Epithelial cell of proximal tubule (primary cell): Measurements from ENCODE around the gene TOMM22. TPM values are rescaled to one million over a fixed set of nuclear protein-coding genes. Genes with fewer than 3 reads are reported as not detected.
A peak's percentile ranks its signal among the peaks of the same experiment; 100 is the strongest.

Experiments
- DNase-seq: peaks from one replicate; pipeline ENCODE4 v3.0.0-alpha.2; 2011; ENCODE audit warnings: low read depth
- H3K4me3 ChIP-seq: 2 replicates; pipeline ENCODE4 v1.5.1; 2011; ENCODE audit warnings: low read depth, mild to moderate bottlenecking, low read length
- total RNA-seq: library from RNA; depleted of rRNA; stranded (reverse); fragments of >200 nt; gene quantifications from 2 replicates; pipeline ENCODE4 v1.2.3, GENCODE V29; 2015
- TF ChIP-seq, protein P1 (sequence below): conservative IDR thresholded peaks from 2 replicates; pipeline ENCODE4 v1.5.1; 2012; ENCODE audit warnings: low read depth, mild to moderate bottlenecking, low read length

The TOMM22 gene
- total RNA-seq, 1 donor from 2014 or later = 67.6 TPM

DNA sequence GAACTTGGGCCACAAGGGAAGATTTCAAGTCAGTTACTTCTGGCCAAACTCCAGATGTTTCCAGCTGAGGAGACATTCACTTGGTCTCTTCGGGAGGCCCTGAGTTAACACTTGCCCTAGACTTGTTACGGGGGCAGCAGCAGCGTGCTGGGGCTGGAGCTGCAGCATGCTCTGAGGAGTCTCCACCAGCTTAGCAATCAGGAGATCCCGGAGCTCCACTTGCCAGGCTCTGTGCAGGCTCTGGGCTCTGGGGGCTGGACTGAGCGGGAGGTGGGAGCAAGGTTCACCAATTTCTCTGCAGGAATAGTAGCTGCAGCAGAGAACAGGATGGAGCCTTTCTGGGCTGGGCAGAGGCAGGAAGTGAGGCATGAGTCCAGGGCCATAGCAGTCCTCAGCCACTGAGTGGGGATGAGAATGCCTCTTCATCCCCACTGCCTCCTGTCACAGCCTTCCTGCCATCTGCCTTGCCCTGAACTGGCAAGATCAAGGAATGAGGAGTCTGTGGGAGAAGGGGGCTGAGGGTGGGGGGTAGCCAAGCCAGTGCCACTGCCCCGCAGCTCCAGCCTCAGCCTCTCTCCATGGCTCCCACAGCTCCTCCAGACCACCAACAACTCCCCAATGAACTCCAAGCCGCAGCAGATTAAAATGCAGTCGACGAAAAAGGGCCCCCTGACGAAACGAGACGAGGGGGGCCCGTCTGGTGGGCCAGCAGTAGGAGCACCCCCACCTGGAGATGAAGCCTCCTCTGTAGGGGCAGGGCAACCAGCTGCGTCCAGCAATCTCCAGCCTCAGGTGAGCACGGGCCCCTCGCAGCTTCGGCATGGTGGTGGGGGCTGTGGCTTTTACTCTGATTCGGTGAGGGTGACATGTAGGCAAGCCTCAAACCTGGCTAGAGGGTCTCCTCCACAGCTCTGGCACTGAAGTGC lies 47.4 kb downstream of the TOMM22 start:
- TF ChIP-seq, protein P1, sequence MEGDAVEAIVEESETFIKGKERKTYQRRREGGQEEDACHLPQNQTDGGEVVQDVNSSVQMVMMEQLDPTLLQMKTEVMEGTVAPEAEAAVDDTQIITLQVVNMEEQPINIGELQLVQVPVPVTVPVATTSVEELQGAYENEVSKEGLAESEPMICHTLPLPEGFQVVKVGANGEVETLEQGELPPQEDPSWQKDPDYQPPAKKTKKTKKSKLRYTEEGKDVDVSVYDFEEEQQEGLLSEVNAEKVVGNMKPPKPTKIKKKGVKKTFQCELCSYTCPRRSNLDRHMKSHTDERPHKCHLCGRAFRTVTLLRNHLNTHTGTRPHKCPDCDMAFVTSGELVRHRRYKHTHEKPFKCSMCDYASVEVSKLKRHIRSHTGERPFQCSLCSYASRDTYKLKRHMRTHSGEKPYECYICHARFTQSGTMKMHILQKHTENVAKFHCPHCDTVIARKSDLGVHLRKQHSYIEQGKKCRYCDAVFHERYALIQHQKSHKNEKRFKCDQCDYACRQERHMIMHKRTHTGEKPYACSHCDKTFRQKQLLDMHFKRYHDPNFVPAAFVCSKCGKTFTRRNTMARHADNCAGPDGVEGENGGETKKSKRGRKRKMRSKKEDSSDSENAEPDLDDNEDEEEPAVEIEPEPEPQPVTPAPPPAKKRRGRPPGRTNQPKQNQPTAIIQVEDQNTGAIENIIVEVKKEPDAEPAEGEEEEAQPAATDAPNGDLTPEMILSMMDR = no peak

DNA sequence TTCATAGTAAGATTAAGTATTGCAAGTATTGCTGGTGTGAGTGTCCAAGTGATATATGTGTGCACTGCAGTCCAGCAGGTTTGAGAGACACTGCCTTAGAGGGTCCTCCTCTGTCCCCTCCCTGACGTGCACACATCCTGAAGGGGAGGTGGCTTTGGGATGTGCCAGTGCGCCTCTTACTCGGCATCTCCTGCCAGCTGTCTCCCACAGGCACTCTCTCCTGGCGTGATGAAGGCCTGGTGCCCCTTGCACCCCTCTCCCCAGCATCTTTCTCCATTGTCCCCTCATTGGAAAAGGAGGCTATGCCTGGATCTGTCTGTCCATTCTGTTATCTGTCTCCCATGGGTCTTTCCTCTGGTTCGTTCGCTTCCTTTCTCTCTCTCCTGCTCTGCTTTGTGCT lies 48.2 kb downstream of the TOMM22 start:
- TF ChIP-seq, protein P1 = no peak
- no peak for DNase-seq
- no peak overlapping the region for H3K4me3 ChIP-seq

More for the DNA sequence above, 47.4 kb downstream of the TOMM22 start:
- DNase-seq = no peak
- no peak overlapping the region for H3K4me3 ChIP-seq

DNA sequence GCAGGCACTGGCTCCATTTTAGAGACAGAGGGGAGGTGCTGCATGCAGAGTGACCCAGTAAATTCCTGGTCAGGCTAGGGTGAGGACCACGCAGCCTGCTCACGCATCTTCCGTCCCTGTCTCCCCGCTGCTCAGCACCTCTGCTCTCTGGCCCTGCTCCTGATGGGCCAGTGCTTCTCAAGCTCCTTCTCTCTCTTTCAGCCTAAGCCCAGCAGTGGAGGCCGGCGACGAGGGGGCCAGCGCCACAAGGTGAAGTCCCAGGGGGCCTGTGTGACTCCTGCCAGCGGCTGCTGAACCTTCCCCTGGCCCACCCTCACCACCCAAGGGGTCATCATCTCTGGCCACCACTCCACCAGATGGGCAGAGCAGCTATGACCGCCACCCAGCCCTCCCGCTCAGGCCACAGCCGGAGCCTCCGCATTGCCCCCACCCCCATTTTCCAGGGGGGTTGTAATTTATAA lies 48.7 kb downstream of the TOMM22 start:
- TF ChIP-seq, protein P1 = no peak
- no peak for DNase-seq

DNA sequence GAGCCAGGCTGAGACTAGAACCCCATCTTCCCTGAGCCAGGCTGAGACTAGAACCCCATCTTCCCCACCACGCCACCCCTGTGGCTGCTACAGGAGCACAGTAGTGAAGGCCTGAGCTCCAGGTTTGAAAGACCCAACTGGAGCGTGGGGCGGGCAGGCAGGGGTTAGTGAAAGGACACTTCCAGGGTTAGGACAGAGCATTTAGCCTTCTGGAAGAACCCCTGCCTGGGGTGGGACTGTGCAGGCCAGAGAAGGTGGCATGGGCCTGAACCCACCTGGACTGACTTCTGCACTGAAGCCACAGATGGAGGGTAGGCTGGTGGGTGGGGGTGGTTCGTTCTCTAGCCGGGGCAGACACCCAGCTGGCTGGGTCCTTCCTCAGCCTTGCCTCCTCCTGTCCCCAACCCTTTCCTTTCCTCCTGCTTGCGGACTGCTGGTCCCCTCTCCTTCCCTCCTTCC lies 50.0 kb downstream of the TOMM22 start:
- TF ChIP-seq, protein P1 = no peak
- no peak overlapping the region for H3K4me3 ChIP-seq
- no peak for DNase-seq

More for the DNA sequence above, 48.7 kb downstream of the TOMM22 start:
- H3K4me3 ChIP-seq = no peak overlapping the region

DNA sequence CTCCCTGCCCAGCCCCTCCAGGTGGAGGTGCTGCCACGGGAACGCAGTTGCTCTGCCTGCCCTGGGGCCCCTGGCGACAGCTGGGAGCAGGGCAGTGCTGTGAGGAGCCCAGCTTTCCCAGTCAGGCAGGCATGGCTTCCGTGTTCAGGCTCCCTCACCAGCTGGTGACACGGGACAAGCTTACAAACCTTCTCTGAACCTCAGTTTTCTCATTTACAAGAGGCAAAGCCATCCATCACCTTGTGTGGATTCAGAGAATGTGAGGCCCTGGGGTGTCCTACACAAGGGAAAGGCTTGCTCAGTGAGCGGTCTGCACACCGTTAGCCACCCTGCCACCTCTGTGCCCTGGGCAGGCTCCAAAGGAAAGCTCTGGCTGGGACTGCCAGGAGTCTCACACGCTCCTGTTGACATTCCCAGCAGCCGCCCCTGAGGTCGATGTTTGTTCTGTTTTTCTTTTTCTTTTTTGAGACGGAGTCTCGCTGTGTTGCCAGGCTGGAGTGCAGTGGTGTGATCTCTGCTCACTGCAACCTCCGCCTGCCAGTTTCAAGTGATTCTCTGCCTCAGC lies 50.6 kb downstream of the TOMM22 start:
- no peak for DNase-seq
- TF ChIP-seq, protein P1 = no peak
- H3K4me3 ChIP-seq = no peak overlapping the region

DNA sequence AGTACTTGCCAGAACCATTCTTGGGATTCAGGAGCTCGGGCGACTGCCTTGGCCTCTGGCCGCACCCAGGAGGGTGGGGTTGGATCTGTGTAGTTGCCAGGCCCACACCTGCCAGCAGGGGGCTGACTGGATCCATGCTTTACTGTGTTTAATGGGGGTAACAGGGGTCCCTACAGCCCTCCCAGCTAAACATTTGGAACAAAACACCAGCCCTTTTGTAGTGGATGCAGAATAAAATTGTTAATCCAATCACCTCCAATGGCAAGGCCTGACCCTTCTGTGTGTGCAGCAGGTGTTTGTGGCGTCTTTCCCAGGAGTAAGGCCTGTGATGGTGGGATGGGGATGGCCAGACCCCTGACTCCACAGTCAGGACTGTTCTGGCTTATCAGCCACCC lies 51.6 kb downstream of the TOMM22 start:
- H3K4me3 ChIP-seq = no peak overlapping the region
- TF ChIP-seq, protein P1 = peak; percentile 81
- no peak for DNase-seq
